ENCODE data around the gene LGR5. TPM values are rescaled to one million over a fixed set of nuclear protein-coding genes. Genes with fewer than 3 reads are reported as not detected.

LGR5 gene
- total and polyA plus RNA-seq, 2 of the 4 experiments (the other 2 are of a cell fraction), result not detected

GRCh38 chr12:71417181-71417580 lies 22.4 kb upstream of the LGR5 start:
- H3K14ac ChIP-seq (replicated peaks; ENCODE audit: low read depth, low read length), result no peak overlapping the region
- H2BK15ac ChIP-seq (ENCODE audit: low read depth, low read length), result no peak overlapping the region
- H3K23ac ChIP-seq (ENCODE audit: low read depth, low read length), result no peak overlapping the region
- TF ChIP-seq, protein P1, sequence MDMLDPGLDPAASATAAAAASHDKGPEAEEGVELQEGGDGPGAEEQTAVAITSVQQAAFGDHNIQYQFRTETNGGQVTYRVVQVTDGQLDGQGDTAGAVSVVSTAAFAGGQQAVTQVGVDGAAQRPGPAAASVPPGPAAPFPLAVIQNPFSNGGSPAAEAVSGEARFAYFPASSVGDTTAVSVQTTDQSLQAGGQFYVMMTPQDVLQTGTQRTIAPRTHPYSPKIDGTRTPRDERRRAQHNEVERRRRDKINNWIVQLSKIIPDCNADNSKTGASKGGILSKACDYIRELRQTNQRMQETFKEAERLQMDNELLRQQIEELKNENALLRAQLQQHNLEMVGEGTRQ (IDR thresholded peaks at IDR 0.05; ENCODE audit: low read depth, low read length), result no peak
- TF ChIP-seq SMC3 (IDR thresholded peaks at IDR 0.05; ENCODE audit: low read depth, low read length), result no peak
- no peak for TF ChIP-seq RAD21 (IDR thresholded peaks at IDR 0.05; ENCODE audit: low read length)
- TF ChIP-seq MAZ (IDR thresholded peaks at IDR 0.05; ENCODE audit: borderline replicate concordance, low read depth, low read length), result no peak
- TF ChIP-seq FOS (IDR thresholded peaks at IDR 0.05; ENCODE audit: low read depth, low read length), result no peak
- no peak for TF ChIP-seq CTCF (conservative IDR thresholded peaks at IDR 0.05; ENCODE audit: low read depth, low read length)
- TF ChIP-seq NFE2L2 (IDR thresholded peaks at IDR 0.05; ENCODE audit: low read depth, low read length), result no peak
- no peak for TF ChIP-seq MAFK (IDR thresholded peaks at IDR 0.05; ENCODE audit: low read depth, low read length)
- TF ChIP-seq, protein P2, sequence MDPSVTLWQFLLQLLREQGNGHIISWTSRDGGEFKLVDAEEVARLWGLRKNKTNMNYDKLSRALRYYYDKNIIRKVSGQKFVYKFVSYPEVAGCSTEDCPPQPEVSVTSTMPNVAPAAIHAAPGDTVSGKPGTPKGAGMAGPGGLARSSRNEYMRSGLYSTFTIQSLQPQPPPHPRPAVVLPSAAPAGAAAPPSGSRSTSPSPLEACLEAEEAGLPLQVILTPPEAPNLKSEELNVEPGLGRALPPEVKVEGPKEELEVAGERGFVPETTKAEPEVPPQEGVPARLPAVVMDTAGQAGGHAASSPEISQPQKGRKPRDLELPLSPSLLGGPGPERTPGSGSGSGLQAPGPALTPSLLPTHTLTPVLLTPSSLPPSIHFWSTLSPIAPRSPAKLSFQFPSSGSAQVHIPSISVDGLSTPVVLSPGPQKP (IDR thresholded peaks at IDR 0.05; ENCODE audit: borderline replicate concordance, low read depth, low read length), result no peak
- TF ChIP-seq BHLHE40 (IDR thresholded peaks at IDR 0.05; ENCODE audit: low read depth, low read length), result no peak
- no peak for TF ChIP-seq POLR2A (IDR thresholded peaks at IDR 0.05; ENCODE audit: low read depth, low read length)
- TF ChIP-seq RFX5 (IDR thresholded peaks at IDR 0.05; ENCODE audit: low read depth, low read length), result no peak
- TF ChIP-seq RCOR1 (IDR thresholded peaks at IDR 0.05; ENCODE audit: insufficient replicate concordance, low read length), result no peak
- no peak for TF ChIP-seq CEBPB (IDR thresholded peaks at IDR 0.05; ENCODE audit: low read depth, low read length)
- TF ChIP-seq CHD1 (IDR thresholded peaks at IDR 0.05; ENCODE audit: low read depth, low read length), result no peak
- no peak overlapping the region for H2AFZ ChIP-seq (replicated peaks; ENCODE audit: low read length, poor library complexity)
- H4K5ac ChIP-seq (ENCODE audit: low read depth, low read length), result no peak overlapping the region
- WGBS, 2 experiments (ENCODE audit: extremely low coverage in 2 of 2, insufficient read length in 1 of 2), result no CpG with 5 or more reads among the region's 3 CpGs
- no peak overlapping the region for H2BK20ac ChIP-seq (ENCODE audit: low read depth, low read length)
- H4K91ac ChIP-seq (ENCODE audit: insufficient read depth, low read depth, low read length), result no peak overlapping the region
- no peak overlapping the region for H3K18ac ChIP-seq (ENCODE audit: low read depth, low read length)
- no peak overlapping the region for H3K4me2 ChIP-seq (ENCODE audit: low read depth, low read length)
- intact Hi-C loops (cut with micrococcal nuclease), result loop anchor here (5.0 kb wide), 1 partner anchor 190 kb away; no protein-coding TSS in a partner anchor
- no peak overlapping the region for H3K4ac ChIP-seq (ENCODE audit: low read depth, low read length)
- H3K9me1 ChIP-seq (ENCODE audit: insufficient read depth, low read length), result no peaks in the 10 kb centered on the region
- ChIA-PET POLR2A (ENCODE audit: unreplicated experiment) (interaction anchor here (0.5 kb wide), 1 partner anchor 151 kb away, joined by 8 read pairs; no protein-coding TSS in a partner anchor), CTCF (no interaction called here)
- H3K27ac ChIP-seq (ENCODE audit: insufficient read depth, low read length), result no peak overlapping the region
- no peaks in the 10 kb centered on the region for H3K27me3 ChIP-seq (ENCODE audit: control insufficient read depth, insufficient read depth, low read length)
- no peak overlapping the region for H2BK120ac ChIP-seq (ENCODE audit: low read depth, low read length)
- ATAC-seq (ENCODE audit: low read depth) (no peak), DNase-seq (no peak)
- no peaks in the 10 kb centered on the region for H3K9me3 ChIP-seq (ENCODE audit: control insufficient read depth, insufficient read depth, low read length)
- dilution Hi-C loops (cut with HindIII; ENCODE audit: low sequenced_read_pairs, unreplicated experiment), result loop anchor here (25.0 kb wide), 1 partner anchor 295 kb away; no protein-coding TSS in a partner anchor
- in situ Hi-C loops (cut with MboI; ENCODE audit: low sequenced_read_pairs), result loop anchor here (10.0 kb wide), 1 partner anchor 328 kb away; no protein-coding TSS in a partner anchor
- no peaks in the 10 kb centered on the region for H3K79me1 ChIP-seq (ENCODE audit: low read depth in 1 of 2, low read length in 2 of 2)
- no peak overlapping the region for H4K8ac ChIP-seq (ENCODE audit: low read depth in 2 of 2, low read length in 2 of 2)
- H2BK5ac ChIP-seq (ENCODE audit: low read depth, low read length, poor library complexity, severe bottlenecking), result no peak overlapping the region
- no peaks in the 10 kb centered on the region for H3K4me1 ChIP-seq (ENCODE audit: control insufficient read depth, insufficient read depth, low read length)
- no peak overlapping the region for H3K4me3 ChIP-seq (ENCODE audit: insufficient read depth, low read depth, low read length)
- no peaks in the 10 kb centered on the region for H3K36me3 ChIP-seq (ENCODE audit: control insufficient read depth, insufficient read depth, low read length)
- no peak overlapping the region for H2AK5ac ChIP-seq (ENCODE audit: low read depth, low read length)
- no peaks in the 10 kb centered on the region for H4K20me1 ChIP-seq (ENCODE audit: insufficient read depth, low read length)
- H3K9ac ChIP-seq (ENCODE audit: low read depth, low read length), result no peak overlapping the region
- no peak overlapping the region for H2AK9ac ChIP-seq (replicated peaks; ENCODE audit: low read depth, low read length, poor library complexity)
- no TSS peak for BruUV-seq (replicated peaks)
- no peak overlapping the region for H3K56ac ChIP-seq (ENCODE audit: extremely low read depth, insufficient read depth, low read length)

All from IMR-90 (cell line).